Activated CD4-positive, alpha-beta T cell treated with anti-CD3 and anti-CD28 coated beads for 36 hours (primary cell): Measurements from ENCODE around the gene ADTRP. TPM values are rescaled to one million over a fixed set of nuclear protein-coding genes. Genes with fewer than 3 reads are reported as not detected.

Experiments
- ATAC-seq: fragments of 200-7000 bp; cut with Tn5 transposase; one replicate; pipeline ENCODE4 v1.10.0; 2021; ENCODE audit warnings: mild to moderate bottlenecking, moderate library complexity
- CTCF ChIA-PET: fragments of 350-600 bp; sonication (Branson Sonifier 250); formaldehyde crosslinking; loops from one replicate; lab custom pipeline; 2021; ENCODE audit warnings: antibody characterized with exemption; lab: Charles Lee
- POLR2A ChIA-PET: fragments of 350-600 bp; sonication (Branson Sonifier 250); formaldehyde crosslinking; loops from one replicate; lab custom pipeline; 2021; ENCODE audit warnings: antibody characterized with exemption, inconsistent platforms; lab: Charles Lee
- DNase-seq: peaks from one replicate; pipeline ENCODE4 v3.0.0-alpha.2; 2020
- H3K27ac Mint-ChIP-seq: one replicate; pipeline ENCODE4 v1.8.0; 2021; ENCODE audit warnings: mixed read lengths
- H3K27me3 Mint-ChIP-seq: one replicate; pipeline ENCODE4 v1.8.0; 2021; ENCODE audit warnings: mixed read lengths
- H3K36me3 Mint-ChIP-seq: one replicate; pipeline ENCODE4 v1.8.0; 2021; ENCODE audit warnings: low read depth, mixed read lengths
- H3K4me1 Mint-ChIP-seq: one replicate; pipeline ENCODE4 v1.8.0; 2021; ENCODE audit warnings: mixed read lengths
- H3K4me3 Mint-ChIP-seq: one replicate; pipeline ENCODE4 v1.8.0; 2021; ENCODE audit warnings: mild to moderate bottlenecking, moderate library complexity, mixed read lengths
- H3K9me3 Mint-ChIP-seq: one replicate; pipeline ENCODE4 v1.8.0; 2021; ENCODE audit warnings: low read depth, mixed read lengths
- intact Hi-C, 2 experiments: fragments of 100-400 bp; cut with DNase I in 1 of 2; cut with micrococcal nuclease in 1 of 2; formaldehyde crosslinking; loops; one replicate each; pipeline versions ENCODE4 v1.14.2 to v1.15.1; 2022 to 2024; cut with DNase I, micrococcal nuclease
- total RNA-seq, 2 experiments: library from RNA; stranded (reverse); gene quantifications; one replicate each; pipeline ENCODE4 v1.2.3, GENCODE V29; 2021

Gene ADTRP
- total RNA-seq, 2 experiments from 2014 or later: 26.3 to 29.6 TPM

DNA sequence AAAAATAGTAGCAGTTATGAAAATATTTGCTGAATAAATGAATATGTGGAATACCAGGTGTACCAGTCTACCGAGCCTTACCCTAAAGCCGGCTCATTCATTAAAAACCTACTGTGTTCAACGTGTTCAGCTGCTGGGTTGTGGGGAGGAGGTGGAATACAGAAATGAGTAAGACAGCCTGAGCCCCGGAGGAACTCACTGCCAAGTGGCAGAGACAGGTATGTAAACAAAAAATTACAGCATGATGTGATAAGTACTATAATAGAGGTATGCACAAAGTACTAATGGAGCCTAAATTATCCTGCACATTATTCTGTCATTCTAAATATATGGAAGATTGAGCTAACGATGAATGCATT lies 6.8 kb upstream of the ADTRP start:
- ChIA-PET CTCF (interaction anchor here (0.6 to 1.1 kb wide), 2 partner anchors 43 to 64 kb away, joined by 3 read pairs; no protein-coding TSS in a partner anchor), POLR2A (interaction anchor here (0.6 to 1.6 kb wide), 4 partner anchors 40 to 1503 kb away, joined by 3 to 7 read pairs (median 6); no protein-coding TSS in a partner anchor)
- H3K27ac Mint-ChIP-seq: peak overlapping the region; percentile 16
- intact Hi-C loops: loop anchor here (5.0 kb wide), 1 partner anchor 73 kb away; no protein-coding TSS in a partner anchor
- H3K36me3 Mint-ChIP-seq: no peaks in the 10 kb centered on the region
- ATAC-seq (peak; percentile 74), DNase-seq (peak; percentile 69)
- H3K4me1 Mint-ChIP-seq: peaks cover 11% of the 10 kb centered on the region
- peak overlapping the region; percentile 55 for H3K4me3 Mint-ChIP-seq
- H3K9me3 Mint-ChIP-seq: no peaks in the 10 kb centered on the region
- H3K27me3 Mint-ChIP-seq: no peaks in the 10 kb centered on the region

DNA sequence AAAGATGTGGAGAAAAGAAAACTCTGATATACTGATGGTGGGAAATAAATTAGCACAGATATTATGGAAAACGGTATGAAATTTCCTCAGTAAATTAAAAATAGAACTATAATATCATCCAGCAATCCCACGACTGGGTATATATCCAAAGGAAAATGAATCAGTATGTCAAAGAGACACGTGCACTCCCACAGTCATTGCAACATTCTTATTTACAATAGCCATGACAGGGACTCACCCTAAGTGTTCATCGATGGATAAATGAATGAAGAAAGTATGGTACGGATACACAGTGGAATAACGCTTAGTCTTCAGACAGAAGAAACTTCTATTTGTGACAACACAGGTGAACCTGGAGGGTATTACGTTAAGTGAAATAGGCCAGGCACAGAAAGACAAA lies 5.7 kb upstream of the ADTRP start:
- H3K4me3 Mint-ChIP-seq: no peak overlapping the region
- ATAC-seq (no peak), DNase-seq (no peak)
- no peak overlapping the region for H3K27ac Mint-ChIP-seq
- H3K27me3 Mint-ChIP-seq: no peaks in the 10 kb centered on the region
- ChIA-PET POLR2A (no interaction called here), CTCF (no interaction called here)
- no peaks in the 10 kb centered on the region for H3K9me3 Mint-ChIP-seq
- H3K36me3 Mint-ChIP-seq: no peaks in the 10 kb centered on the region
- intact Hi-C loops: no loop called here
- peaks cover 11% of the 10 kb centered on the region for H3K4me1 Mint-ChIP-seq

DNA sequence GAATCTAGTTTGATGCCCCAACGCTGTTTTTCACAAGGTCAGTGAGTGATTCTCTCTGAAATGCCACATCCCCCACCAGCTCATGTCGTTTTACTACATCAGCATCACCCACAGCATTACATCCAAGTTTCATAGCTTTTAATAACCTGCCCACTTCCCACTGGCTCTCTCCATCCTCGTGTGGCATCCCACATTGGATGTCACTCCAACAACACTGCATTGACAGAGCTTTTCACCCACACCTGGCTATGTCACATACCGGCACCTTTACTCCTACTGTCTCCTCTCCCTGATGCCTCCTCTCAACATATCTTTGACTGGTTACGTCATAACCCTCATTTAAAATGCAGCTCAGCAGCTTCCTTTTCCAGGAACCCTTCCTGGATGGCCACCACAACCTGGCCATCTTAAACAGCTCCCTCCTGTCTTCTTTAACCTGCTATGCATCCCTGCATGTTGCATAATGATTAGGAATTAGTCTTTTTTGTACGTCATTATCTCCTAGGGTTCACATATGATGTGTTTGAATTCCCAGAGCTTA lies 5.0 kb upstream of the ADTRP start:
- CTCF ChIA-PET: interaction anchor here (0.6 to 1.4 kb wide), 3 partner anchors 16 to 84 kb away, joined by 3 to 8 read pairs (median 5); no protein-coding TSS in a partner anchor

DNA sequence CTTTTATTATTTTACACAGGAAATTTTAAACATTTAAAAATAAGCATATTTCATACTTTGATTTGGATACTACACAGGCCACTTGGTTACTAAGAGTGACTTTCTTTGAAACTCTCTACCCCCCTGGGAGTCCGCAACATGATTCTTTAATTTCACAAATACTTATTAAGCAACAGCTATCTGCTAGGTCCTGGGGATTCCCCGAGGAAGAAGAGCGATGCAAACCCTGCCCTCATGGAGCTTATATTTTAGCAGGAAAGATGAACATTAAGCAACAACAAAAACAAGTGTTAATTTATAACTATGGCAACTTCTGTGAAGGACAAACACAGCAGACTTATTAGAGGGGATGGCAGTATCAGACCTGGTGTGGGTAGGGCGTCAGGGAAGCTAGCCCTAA lies 3.9 kb upstream of the ADTRP start:
- ChIA-PET CTCF (interaction anchor here (0.5 to 1.4 kb wide), 4 partner anchors 17 to 467 kb away, joined by 3 to 8 read pairs (median 4); no protein-coding TSS in a partner anchor), POLR2A (no interaction called here)
- H3K9me3 Mint-ChIP-seq: no peaks in the 10 kb centered on the region
- ATAC-seq (no peak), DNase-seq (no peak)
- H3K4me1 Mint-ChIP-seq: peaks cover 11% of the 10 kb centered on the region
- H3K27me3 Mint-ChIP-seq: no peaks in the 10 kb centered on the region
- intact Hi-C loops: no loop called here
- no peaks in the 10 kb centered on the region for H3K36me3 Mint-ChIP-seq
- no peak overlapping the region for H3K4me3 Mint-ChIP-seq
- no peak overlapping the region for H3K27ac Mint-ChIP-seq

More for the DNA sequence above, 5.0 kb upstream of the ADTRP start:
- intact Hi-C loops: no loop called here
- peaks cover 11% of the 10 kb centered on the region for H3K4me1 Mint-ChIP-seq
- H3K36me3 Mint-ChIP-seq: no peaks in the 10 kb centered on the region
- H3K9me3 Mint-ChIP-seq: no peaks in the 10 kb centered on the region
- POLR2A ChIA-PET: no interaction called here
- ATAC-seq: no peak
- no peak for DNase-seq
- H3K27me3 Mint-ChIP-seq: no peaks in the 10 kb centered on the region
- H3K27ac Mint-ChIP-seq: no peak overlapping the region
- no peak overlapping the region for H3K4me3 Mint-ChIP-seq

DNA sequence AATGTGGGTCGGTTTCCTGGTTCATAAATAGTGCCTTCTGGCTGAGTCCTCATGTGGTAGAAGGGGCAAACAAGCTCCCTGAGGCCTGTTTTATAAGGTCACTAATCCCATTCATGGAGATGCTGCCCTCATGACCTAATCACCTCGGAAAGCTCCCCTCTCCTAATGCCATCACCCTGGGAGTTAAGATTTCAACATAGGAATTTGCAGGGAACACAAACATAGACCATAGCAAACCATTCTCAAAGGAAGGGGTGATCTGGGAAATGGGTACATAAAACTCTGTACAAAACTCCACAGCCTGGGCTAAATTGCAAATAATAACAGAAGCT lies 1.5 kb upstream of the ADTRP start:
- ChIA-PET POLR2A (no interaction called here), CTCF (interaction anchor here (0.7 to 1.4 kb wide), 2 partner anchors 11 to 45 kb away, joined by 3 to 4 read pairs; no protein-coding TSS in a partner anchor)
- Mint-ChIP-seq H3K36me3 (no peaks in the 10 kb centered on the region), H3K27me3 (no peaks in the 10 kb centered on the region), H3K9me3 (no peaks in the 10 kb centered on the region), H3K4me3 (no peak overlapping the region), H3K27ac (no peak overlapping the region), H3K4me1 (peaks cover 3% of the 10 kb centered on the region)
- ATAC-seq: no peak
- DNase-seq: no peak
- intact Hi-C loops: no loop called here

DNA sequence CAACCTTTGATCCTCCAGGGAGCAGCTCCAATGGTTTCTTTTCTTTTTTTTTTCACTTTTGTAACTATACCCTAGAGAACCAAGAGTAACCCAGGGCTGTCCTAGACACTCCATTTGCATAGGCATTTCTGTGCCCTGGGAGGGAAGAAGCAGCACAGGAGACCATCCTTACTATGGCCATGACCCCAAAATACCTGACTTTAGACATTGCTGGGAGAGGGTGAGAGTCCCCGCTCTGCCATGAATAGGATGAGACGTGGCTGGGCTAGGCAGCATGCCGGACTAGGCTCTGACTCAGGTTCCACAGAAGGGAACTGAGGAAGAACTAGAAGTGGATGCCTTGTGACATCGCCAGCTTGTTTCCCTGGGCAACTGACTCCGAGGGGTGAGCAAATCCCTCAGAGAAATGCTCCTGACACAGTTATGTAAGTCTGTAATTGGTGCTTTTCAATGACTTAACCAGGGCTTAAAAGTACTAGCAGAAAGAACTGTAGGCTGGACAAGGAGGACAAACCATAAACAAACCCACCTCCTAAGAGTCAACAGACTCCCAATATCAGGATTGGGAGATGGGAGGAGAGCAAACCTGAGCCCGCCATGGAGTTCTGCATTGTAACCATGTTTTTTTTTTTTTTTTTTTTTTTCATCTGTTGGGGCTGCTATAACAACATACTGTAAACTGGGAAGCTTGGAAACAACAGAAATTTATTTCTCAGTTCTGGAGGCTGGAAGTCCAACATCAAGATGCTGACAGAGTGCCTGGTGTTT lies 910 bp upstream of the ADTRP start:
- no peaks in the 10 kb centered on the region for H3K9me3 Mint-ChIP-seq
- ChIA-PET CTCF (interaction anchor here (0.7 to 1.4 kb wide), 2 partner anchors 10 to 45 kb away, joined by 3 to 4 read pairs; no protein-coding TSS in a partner anchor), POLR2A (interaction anchor here (0.6 kb wide), 1 partner anchor 36 kb away, joined by 4 read pairs; no protein-coding TSS in a partner anchor)
- H3K27me3 Mint-ChIP-seq: no peaks in the 10 kb centered on the region
- DNase-seq: no peak
- H3K36me3 Mint-ChIP-seq: no peaks in the 10 kb centered on the region
- no peak overlapping the region for H3K27ac Mint-ChIP-seq
- ATAC-seq: no peak
- peaks cover 1% of the 10 kb centered on the region for H3K4me1 Mint-ChIP-seq
- no peak overlapping the region for H3K4me3 Mint-ChIP-seq
- intact Hi-C loops: no loop called here

DNA sequence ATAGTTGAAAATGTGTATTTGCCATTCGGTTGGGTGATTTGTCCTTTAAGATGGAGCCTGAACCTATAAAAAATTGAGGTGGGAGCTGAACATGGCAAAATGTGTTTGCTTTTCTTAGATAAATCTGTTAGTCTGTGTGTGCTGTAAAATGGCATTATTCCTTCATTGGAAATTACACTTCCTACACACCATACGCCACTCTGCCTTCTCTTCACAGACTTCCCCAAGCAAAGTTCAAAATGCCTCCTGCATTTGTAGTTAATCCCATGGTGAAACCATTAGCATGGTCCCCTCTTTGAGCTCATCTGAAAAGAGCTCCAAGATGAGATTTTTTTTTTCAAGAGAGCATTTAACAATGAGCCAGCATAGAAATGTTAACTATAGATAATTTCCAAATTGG lies 567 bp downstream of the ADTRP start:
- CTCF ChIA-PET: interaction anchor here (0.5 to 0.9 kb wide), 2 partner anchors 65 to 85 kb away, joined by 3 read pairs; no protein-coding TSS in a partner anchor

DNA sequence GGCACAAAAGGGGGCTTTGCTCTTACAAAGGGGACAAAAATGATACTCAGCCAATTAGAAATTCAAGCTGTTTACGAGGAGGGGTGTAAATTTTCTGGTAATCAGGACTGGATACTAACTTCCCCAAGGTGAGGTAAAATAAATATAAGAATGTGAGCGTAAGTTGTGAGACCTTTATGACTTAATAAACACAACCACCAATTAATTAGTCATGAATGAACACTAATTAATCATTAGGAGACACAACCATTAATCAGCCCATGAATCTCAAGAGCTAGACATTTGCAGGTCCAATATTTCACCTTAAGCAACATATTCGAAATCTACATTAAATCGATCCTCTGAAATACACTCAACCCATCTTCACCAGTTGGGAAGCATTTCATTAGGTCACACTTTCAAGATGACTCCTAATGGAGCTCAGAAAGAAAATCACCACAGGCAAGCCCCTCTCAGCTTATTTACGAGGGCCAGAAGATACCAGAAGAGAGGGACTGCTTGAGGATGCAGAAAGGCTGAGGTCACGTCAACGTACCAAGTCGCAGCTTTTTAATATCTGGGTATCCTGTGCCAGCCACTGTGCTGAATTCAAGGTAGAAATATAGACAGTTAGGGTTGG lies 2.7 kb downstream of the ADTRP start:
- Mint-ChIP-seq H3K4me1 (peaks cover 10% of the 10 kb centered on the region), H3K4me3 (no peak overlapping the region), H3K27ac (no peak overlapping the region), H3K36me3 (no peaks in the 10 kb centered on the region), H3K9me3 (no peaks in the 10 kb centered on the region), H3K27me3 (no peaks in the 10 kb centered on the region)
- ChIA-PET POLR2A (no interaction called here), CTCF (interaction anchor here (0.6 to 1.2 kb wide), 2 partner anchors 27 to 108 kb away, joined by 3 to 4 read pairs; no protein-coding TSS in a partner anchor)
- no peak for ATAC-seq
- DNase-seq: no peak
- intact Hi-C loops: no loop called here

More for the DNA sequence above, 567 bp downstream of the ADTRP start:
- no peaks in the 10 kb centered on the region for H3K9me3 Mint-ChIP-seq
- no peak overlapping the region for H3K4me3 Mint-ChIP-seq
- no peaks in the 10 kb centered on the region for H3K4me1 Mint-ChIP-seq
- POLR2A ChIA-PET: no interaction called here
- intact Hi-C loops: no loop called here
- DNase-seq (no peak), ATAC-seq (no peak)
- H3K27ac Mint-ChIP-seq: no peak overlapping the region
- no peaks in the 10 kb centered on the region for H3K27me3 Mint-ChIP-seq
- H3K36me3 Mint-ChIP-seq: no peaks in the 10 kb centered on the region

DNA sequence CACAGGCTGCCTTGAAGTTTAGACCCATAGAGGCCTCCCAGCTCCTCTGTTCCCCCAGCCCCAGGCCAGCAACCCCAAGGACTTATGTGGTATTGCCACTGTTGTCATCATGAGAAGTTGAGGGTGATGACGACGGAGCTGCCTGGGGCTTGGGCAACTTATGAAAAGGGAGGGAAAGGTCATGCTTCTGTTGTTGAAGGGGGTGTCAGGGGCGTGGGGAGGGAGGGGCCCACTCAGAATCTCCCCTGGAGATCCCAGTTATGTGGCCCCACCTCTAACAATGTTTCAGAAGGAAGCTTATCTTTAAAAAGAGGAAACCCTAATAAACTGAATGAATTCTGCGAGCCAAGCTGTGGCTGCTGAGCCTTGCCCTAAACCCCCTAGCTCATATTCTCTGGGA lies 4.2 kb downstream of the ADTRP start:
- Mint-ChIP-seq H3K27me3 (no peaks in the 10 kb centered on the region), H3K27ac (no peak overlapping the region), H3K36me3 (no peaks in the 10 kb centered on the region), H3K9me3 (no peaks in the 10 kb centered on the region), H3K4me1 (peaks cover 12% of the 10 kb centered on the region), H3K4me3 (no peak overlapping the region)
- ATAC-seq (no peak), DNase-seq (no peak)
- intact Hi-C loops: no loop called here
- CTCF ChIA-PET: interaction anchor here (0.9 kb wide), 1 partner anchor 73 kb away, joined by 3 read pairs; no protein-coding TSS in a partner anchor
- POLR2A ChIA-PET: interaction anchor here (0.6 kb wide), 1 partner anchor 423 kb away, joined by 3 read pairs; no protein-coding TSS in a partner anchor

DNA sequence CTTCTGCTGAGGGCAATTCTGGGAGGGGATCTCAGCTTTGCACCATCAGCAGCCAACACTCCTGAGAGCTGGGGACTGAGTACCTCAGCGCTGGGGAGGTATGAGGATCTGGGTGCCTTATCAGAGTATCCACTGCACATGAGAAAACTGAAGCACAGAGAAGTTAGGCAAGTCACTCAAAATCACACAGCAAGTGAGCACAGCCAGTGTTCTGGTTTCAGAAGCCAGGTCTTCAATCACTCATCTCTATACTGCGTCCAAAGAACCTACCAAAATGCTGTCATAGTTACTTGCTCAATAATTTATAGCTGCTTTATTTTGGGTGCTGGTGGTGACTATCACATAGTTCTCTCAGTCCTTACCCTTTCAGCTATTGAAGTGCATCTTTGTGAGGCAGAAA lies 5.0 kb downstream of the ADTRP start:
- no peaks in the 10 kb centered on the region for H3K27me3 Mint-ChIP-seq
- peaks cover 18% of the 10 kb centered on the region for H3K4me1 Mint-ChIP-seq
- intact Hi-C loops: no loop called here
- ATAC-seq (no peak), DNase-seq (no peak)
- no peak overlapping the region for H3K4me3 Mint-ChIP-seq
- no peaks in the 10 kb centered on the region for H3K36me3 Mint-ChIP-seq
- no peaks in the 10 kb centered on the region for H3K9me3 Mint-ChIP-seq
- H3K27ac Mint-ChIP-seq: no peak overlapping the region
- ChIA-PET CTCF (no interaction called here), POLR2A (no interaction called here)

DNA sequence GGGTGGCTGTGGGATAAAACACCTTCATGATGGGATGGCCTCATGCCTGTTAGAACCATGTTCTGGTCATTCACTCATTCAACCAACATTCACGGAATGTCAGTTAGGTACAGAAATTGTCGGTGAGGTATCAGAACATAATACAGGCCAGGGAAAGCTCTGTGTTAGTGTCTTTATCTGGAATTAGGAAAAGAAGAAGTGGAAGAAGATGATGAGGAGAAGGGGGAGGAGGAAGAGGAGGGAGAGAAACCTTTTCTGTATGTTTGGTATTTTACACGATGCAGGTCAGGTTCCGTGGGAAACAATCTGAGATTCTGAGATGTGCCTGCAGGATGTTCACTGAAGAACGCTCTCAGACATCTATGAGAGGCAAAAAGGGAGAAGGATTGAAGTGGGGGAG lies 5.6 kb downstream of the ADTRP start:
- H3K9me3 Mint-ChIP-seq: no peaks in the 10 kb centered on the region
- ATAC-seq: no peak
- ChIA-PET POLR2A (no interaction called here), CTCF (interaction anchor here (0.6 kb wide), 1 partner anchor 15 kb away, joined by 3 read pairs; no protein-coding TSS in a partner anchor)
- intact Hi-C loops: no loop called here
- no peak overlapping the region for H3K27ac Mint-ChIP-seq
- no peak for DNase-seq
- no peak overlapping the region for H3K4me3 Mint-ChIP-seq
- no peaks in the 10 kb centered on the region for H3K36me3 Mint-ChIP-seq
- H3K27me3 Mint-ChIP-seq: no peaks in the 10 kb centered on the region
- peaks cover 19% of the 10 kb centered on the region for H3K4me1 Mint-ChIP-seq
